Mammary epithelial cell (primary cell): ENCODE data around the gene PTRH1.

Source experiments
- EZH2 ChIP-seq: IDR thresholded peaks from 2 replicates; pipeline ENCODE4 v1.6.1; 2012; ENCODE audit warnings: low read length, inconsistent platforms, borderline replicate concordance
- TF ChIP-seq, protein P1 (sequence below), 2 donors: IDR thresholded peaks in 1 of 2; conservative IDR thresholded peaks in 1 of 2; 2 replicates each; pipeline ENCODE4 v1.5.1; 2011 to 2012; ENCODE audit warnings: inconsistent platforms in 2 of 2, low read length in 2 of 2, mild to moderate bottlenecking in 2 of 2, control low read depth in 1 of 2, low read depth in 1 of 2; ENCODE audit not compliant: insufficient read depth in 1 of 2; ENCODE audit errors: extremely low read depth in 1 of 2

DNA sequence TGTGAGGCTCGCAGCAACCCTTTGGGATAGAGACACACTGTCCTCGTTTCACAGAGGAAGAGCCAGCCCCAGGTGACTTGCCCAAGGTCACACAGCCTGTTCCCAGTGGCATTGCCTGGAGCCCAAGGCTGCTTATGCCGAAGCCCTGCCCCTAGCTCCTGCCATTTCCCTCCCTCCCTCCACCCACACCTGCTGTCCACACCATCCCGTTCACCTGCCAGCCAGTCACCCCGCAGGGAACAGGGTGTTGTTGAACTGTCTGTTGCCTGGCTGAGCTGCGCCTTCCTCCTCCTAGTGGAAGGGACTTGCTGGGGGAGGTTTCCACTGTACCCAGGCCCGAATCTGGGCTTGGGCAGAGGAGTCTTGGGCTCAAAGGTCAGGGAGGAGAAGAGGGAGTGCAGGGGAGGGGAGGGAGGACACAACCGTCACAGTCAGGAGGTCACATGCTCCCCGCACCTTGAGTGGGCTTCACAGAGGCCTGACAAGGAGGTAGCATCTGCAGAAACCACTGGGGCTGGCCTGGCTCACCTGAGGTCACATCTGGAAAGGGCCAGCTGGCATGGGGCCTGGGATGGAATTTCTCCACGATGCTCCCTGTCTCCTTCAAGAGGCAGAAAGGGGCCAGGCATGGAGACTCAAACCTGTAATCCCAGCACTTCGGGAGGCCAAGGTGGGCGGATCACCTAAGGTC lies 6.7 kb upstream of the PTRH1 start:
- TF ChIP-seq, protein P1, sequence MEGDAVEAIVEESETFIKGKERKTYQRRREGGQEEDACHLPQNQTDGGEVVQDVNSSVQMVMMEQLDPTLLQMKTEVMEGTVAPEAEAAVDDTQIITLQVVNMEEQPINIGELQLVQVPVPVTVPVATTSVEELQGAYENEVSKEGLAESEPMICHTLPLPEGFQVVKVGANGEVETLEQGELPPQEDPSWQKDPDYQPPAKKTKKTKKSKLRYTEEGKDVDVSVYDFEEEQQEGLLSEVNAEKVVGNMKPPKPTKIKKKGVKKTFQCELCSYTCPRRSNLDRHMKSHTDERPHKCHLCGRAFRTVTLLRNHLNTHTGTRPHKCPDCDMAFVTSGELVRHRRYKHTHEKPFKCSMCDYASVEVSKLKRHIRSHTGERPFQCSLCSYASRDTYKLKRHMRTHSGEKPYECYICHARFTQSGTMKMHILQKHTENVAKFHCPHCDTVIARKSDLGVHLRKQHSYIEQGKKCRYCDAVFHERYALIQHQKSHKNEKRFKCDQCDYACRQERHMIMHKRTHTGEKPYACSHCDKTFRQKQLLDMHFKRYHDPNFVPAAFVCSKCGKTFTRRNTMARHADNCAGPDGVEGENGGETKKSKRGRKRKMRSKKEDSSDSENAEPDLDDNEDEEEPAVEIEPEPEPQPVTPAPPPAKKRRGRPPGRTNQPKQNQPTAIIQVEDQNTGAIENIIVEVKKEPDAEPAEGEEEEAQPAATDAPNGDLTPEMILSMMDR (conservative IDR thresholded peaks at IDR 0.05 in 1 of 2, IDR thresholded peaks at IDR 0.05 in 1 of 2; ENCODE audit: extremely low read depth in 1 of 2, insufficient read depth in 1 of 2, low read depth in 1 of 2, low read length in 2 of 2), result no peak
- TF ChIP-seq EZH2, result no peak
